ENCODE results near the gene HES5.

Gene HES5

DNA sequence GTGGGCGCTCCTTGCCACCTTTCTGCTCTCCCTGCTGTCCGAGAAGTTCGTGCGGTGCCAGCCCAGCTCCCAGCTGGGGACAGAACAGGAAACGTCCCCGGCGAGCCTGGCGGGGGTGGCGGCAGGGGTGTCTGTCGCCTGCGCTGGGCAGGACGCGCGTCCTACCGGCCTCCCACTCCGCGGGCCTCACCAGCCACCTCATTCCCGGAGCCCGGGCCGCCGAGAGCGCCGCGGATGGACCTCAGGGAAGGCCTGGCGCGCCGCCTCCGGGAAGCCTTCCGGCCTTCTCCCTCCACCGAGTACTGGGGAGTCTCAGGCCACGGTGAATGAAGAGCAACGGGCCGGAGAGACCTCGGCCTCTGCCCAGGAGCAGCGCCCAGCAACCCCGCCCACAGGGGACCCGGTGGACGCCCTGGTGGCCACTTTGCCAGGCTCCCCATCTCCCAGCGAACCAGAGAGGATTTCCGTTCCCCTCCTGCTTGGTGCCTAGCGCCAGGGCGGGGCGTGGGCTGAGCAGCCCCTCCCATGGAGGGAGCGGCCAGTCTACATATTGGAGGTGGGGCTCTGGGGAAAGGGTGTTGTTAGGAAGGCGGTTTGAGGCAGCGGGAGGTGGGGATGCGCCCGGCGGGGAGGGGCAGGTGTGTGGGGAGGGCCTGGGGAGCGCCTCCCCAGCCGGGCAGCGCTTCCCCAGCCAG, 16.6 kb upstream of the HES5 start:
- no peak for DNase-seq

DNA sequence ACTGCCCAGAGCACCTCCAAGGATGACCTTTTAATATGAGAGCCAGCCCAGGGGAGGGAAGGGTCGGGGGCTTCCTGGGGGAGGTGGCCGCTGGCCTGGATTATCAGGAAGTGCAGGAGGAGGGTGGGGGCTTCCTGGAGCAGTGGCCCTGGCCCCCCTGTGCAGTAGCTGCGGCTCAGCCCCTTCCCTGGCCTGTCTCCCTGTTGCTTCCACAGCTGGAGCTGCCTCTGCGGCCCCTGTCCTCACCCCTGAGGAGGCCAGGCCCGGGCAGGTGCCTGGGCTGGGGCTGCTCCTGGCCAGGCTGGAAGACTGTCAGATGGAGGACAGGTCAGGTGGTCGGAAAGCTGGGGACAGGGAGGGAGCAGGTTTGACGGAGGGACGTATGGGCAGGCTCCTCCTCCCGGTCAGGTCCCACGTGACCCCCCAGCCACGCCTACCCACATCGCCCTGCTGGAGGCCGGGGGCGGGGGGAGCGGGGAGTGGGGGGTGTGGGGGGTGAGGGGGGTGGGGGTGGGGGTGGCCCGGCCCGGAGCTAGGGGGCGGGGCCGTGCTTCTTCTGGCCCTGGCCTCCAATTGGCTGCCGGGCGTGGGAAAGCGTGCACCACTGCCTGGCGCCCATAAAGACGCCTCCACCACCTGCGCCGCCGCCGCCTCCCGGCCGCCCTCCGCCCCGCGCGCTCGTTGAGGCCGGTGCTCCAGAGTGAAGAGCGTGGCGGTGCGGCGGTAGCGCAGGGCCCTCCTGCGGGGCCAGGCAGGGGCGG, 15.9 kb upstream of the HES5 start:
- DNase-seq, result peak; percentile 83

DNA sequence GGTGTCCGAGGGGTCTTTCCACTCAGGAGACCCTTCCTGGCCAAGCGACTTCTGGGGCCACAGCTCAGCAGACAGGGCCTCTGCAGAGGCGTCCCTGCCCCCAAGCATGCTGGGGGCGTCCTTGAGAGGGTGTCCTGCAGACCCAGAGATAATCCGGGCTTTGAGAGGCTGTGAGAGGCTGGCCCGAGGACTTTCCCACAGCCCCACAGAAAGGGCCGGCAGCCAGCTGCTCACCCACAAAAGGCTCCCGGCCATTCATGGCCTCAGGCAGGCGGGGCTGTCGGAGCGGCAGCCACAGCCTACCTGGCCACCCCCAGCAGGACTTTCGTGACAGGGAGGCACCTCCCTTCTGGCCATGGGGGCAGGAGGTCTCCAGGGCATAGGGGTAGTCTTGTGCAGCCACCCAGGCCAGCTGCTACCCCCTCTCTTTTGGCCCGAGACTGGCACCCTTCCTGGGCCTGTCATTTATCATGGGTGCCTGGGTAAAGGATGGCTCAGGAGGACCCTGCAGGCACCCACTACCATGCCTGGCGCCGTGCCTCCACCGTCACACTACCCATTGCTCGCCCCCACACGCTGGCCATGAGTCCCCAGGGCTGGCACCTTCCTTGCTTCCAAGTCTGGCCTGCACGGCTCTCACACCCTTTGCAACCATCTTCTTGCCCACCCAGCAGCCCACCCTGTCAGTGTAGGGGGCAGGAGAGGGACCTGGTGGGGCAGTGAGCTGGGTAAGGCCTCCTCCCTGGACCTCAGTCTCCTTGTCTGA, 15.0 kb upstream of the HES5 start:
- DNase-seq, result no peak

DNA sequence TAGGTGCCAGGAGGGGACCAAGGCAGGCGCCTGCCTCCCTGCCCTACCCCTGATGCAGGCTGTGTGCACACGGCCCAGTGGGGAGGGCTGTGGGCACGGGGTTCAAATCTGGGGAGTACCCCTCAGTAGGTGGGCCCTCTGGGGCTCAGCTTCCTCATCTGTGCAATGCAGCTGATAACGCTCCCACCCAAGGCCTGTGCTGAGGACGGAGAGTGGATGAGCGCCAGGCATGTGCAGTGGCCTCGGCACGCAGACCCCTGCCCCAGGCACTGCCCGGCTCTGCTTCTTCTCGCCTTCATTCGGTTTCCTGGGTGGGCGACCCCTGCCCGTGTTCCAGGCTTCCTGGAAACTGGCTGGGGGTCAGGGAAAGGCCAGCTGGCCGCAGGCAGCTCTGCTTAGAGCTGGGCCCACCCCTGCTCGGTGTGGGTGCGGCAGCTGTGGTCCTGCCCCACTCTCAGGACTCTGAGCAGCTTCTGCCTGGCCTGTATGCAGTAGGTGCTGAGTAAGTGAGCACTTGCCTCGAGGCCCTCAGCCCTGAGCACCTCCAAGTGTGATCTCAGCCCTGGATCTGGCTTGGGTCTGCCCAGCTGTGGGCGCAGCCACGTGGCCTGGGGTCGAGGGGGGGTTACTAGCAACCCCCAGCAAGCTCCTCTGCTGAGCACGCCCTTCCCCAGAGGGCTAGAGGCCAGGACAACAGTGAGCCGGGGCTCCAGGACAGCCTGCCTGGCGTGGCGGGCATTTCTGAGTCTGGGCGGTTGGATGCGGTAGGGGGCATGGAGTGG, 14.2 kb upstream of the HES5 start:
- DNase-seq, result no peak

DNA sequence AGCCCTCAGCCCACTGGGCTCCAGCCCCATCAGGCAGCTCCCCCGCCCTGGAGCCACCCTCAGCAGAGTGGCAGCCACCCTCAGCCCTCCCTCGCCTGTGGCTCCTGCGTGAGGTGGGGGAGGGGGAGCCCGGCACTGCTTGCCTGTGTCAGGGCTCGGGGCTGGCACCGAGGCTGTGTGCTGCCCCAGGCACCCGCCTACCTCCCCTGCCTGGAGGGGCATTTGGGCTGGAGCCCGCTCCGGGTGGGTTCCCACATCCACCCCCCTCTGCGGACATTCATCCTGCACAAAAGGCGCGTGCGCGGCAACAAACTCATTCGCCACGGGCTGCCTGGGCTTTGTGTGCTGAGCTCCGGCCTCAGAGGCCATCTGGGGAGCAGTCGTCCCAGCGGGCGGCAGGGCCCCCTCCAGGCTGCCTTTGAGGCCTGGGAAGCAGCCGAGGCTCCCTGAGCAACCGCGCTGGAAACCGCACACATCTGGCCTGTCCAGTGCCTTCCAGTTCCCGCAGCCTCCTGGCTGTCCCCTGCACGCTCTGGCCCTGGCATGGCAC, 13.6 kb upstream of the HES5 start:
- DNase-seq, result peak; percentile 34

DNA sequence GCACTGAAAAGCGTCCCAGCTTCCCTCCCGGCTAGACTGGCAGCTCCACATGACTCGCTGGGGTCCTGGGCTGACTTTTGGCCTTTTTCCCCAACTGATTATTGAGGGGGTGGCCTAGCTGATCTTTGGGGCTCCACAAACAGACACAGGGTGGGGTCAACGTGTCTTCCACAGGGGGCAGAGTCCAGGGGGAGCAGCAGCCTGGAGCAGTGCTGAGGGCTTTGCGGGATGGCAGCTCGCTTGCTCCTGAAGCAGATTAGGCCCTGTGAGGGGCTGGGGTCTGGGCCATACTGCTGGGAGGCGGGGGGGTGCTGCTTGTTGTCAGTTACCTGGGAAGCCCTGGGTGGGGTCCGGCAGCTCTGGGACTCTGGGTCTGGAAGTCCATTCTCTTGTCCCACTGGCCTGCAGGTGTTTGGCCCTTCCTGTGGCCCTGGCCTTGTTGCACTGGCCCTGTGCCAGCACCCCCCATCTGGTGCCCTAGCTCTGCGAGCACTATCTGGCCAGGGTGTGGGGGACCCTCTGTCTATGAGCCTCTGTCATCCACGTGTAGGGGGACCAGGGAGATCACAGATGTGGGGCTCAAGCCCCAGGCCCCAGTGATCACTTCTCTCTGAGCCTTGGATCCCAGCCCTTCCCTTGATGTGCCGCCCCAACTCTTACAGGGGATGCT, 12.3 kb upstream of the HES5 start:
- no peak for DNase-seq

DNA sequence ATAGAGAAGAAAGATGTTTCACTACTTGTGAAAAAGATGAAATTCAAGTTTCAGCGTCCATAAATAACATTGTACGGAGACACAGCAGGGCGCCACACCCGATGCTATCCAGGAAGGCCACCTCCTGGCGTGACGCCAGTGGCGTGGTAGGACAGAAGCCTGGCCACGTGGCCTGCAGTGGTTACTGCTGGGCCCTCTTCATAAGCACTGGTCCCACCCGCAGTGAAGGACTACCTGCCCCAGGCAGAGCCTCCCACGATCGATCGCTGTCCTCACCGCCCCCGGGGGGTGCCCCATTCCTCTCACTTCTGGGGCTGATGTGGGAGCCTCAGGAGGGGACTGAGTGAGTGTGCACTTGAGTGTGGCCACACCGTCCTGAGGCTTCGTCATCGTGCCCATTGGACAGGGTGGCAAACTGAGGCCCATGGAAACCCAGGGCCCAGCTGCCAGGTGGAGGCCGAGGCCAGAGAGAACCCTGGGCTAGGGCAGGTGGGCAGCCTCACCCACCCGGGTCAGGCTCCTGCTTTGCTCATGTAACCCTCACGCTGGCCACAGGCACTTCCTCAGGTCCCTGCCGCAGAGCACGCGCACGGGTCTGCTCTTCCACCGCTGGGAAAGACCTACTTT, 11.7 kb upstream of the HES5 start:
- DNase-seq, result no peak

DNA sequence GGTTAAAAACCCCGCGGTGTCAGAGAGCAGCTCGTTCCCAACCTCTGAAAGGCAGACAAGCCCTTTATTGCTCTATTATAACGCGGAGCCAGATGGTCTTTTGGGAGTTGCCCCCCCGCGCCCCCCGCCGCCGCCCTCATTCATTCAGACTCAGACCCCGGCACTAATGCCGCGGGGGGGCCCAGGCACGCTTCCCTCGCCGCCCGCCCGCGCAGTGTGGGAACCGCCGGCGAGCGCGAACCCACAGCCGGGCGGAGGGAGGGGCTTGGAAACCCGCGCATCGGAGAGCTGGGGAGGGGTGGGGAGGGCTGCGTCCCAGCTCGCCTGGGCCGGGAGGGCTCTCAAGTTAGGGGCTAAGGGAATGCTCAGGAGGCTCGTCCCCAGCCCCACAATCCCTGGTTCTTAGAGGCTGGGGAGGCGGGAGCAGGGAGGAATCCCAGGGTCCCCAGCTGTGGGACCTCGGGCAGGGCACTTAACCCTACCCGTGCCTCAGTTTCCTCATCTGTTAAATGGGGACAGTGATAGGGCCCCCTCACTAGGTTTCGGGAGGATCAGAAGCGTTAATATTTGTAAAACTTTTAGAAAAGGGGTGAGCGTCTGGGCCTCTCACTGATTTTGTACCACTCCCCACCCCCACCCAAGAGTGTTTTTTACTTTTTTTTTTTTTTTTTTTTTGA, 10.9 kb upstream of the HES5 start:
- DNase-seq, result peak; percentile 68

DNA sequence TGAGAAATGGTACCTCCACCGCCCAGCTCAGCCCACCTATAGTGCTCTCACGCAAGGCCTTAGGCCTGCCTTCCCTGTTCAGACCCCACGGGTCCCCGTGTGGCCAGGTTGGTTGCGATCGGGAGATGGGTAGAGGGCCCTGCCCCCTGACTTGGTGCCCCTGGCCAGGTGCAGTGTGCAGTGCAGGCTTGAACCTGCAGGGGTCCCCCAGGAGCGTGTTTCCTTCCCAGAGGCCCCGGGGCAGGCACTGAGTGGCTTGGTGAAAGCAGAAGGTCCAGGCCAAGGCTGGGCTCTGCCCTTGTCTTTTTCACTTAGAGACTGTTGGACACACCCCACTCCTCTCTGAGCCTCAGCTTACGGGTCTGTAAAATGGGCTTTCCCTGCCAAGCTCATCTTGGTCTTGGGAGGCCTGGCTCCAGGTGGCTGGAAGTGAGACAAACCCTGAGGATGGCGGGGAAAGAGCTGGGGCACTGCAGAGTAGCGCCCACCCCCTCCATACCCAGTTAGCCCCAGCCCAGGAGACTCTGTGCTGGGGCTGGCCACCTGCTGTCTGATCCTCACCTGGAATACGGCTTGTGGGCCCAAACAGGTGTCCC, 9.3 kb upstream of the HES5 start:
- no peak for DNase-seq

DNA sequence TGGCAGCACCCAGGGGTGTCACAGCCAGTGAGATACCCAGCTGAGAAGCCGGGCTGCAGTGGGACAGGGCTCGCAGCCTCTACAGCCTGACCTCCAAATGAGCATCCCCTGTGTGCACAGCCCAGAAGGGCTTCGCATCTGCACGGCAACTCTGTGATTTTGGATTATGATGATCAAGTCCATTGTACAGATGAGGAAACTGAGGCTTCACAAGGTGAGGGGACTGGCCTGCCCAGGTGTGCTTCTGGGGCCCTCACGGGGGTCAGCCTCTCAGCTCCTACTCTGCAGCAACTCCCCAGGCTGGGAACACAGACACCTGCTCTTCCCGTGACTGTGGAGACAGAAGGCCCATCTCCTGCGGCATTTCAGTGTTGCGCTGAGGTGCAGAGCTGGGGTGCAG, 8.8 kb upstream of the HES5 start:
- DNase-seq, result no peak

DNA sequence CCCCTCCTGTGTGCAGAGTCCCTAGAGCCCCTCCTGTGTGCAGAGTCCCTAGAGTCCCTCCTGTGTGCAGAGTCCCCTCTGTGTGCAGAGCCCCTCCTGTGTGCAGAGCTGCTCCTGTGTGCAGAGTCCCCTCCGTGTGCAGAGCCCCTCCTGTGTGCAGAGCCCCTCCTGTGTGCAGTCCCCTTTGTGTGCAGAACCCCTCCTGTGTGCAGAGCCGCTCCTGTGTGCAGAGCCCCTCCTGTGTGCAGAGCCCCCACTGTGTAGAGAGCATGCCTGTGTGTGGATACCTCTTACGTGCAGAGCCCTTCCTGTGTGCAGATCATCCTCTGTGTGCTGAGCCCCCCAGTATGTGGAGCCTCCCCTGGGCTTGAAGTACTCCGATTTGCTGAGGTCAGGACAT, 8.3 kb upstream of the HES5 start:
- no peak for DNase-seq

DNA sequence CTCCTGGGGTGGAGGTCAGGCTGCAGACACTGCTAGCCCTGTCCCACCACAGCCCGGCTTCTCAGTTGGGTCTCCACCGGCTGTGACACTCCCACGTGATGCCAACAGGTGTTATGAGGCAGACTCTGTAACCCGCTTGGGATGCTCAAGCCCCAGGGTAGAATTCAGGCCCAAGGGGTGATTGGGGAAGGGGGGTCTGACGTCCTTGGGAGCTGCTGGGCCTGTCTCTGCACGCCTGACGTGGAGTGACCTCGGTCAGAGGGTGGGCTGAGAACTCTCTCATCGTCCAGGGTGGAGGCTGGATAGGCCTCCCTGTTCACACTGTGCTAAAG, 7.7 kb upstream of the HES5 start:
- no peak for DNase-seq

DNA sequence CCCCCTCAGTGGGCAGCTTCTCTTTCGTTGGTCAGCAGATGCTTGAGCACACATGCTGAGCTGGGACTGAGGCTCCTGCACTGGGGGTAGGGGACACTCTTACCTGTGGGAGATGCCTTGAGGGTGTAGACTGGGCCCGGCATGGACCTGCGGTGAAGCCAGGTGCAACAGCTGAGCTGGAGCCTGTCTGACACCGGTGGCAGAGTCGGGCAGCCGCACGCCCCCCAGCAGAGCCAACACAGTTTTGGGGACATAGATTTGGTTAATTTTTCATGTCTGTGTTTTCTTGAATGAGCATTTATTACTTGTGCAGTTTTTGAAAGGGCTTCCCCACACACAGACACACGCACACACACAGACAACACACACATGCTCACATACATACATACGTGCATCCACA, 5.9 kb upstream of the HES5 start:
- DNase-seq, result no peak

DNA sequence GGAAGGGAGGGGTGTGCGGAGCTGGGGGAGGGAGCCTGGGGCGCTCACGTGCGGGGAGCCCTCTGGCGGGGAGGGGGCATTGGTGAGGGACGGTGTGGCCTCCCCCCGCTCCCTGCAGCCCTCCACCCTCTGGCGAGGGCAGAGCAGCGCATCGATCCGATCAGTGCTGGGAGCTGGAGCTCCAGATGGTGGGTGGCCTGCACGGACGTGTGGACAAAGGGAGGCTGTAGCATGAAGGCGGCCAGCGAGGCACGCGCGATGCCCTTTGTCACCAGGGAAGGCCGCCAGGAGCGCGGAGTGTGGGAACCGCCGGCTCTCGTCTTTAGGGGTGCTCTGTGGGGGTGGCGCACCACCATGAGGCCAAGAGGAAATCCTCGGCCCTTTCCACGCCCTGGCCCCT, 5.4 kb upstream of the HES5 start:
- DNase-seq, result no peak

DNA sequence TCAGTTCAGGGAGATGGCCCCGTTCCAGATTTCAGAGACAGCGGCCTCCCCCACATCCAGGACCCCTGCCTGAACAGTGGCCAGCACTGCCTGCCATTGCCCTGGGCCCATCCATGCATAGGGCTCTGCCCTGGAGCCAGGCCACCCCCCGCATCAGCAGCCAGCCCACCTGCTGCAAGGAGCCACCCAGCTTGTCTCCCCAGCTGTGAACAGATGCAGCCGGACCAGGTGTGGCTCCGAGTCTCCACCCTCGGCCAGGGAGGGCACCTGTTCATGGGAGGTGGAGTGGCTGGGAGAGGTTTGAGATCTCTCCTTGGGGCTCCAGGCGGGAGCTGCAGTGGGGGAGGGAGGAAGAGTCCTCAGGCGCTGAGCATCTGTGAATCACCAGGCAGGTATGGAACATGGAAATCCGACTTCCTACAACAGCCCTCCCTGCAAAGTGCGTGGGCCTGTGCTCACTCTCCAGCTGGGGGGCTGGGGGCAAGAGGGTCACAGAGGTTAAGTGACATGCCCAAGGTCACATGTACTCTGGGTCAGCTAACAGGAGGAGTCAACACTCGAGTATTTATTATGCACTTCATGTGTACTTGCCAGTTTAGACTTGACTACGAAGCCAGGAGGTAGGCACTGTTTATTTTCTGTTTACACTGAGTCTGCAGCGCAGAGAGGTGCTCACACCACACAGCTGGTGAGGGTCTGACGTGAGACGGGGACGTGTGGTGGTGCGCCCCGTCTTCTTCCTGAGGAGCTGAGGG, 4.8 kb upstream of the HES5 start:
- peak; percentile 81 for DNase-seq

DNA sequence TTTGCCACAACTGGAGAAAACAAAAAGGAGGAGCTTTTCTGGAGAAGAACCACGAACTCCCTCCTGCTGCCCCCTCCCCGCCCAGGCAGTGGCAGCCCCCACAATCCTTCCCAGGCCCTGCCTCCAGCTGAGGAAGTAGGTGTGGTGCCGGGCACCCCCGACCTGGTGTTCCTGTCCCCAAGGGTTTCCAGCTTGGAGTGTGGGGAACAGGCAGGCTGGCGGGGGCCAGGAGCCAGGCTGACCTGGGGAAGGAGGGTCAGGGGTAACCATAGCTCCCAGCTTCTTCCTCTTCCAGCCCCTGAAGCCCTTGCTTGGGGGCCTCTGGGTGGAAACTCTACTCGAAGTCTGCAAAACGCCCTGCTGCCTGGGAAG, 4.2 kb upstream of the HES5 start:
- DNase-seq, result no peak

DNA sequence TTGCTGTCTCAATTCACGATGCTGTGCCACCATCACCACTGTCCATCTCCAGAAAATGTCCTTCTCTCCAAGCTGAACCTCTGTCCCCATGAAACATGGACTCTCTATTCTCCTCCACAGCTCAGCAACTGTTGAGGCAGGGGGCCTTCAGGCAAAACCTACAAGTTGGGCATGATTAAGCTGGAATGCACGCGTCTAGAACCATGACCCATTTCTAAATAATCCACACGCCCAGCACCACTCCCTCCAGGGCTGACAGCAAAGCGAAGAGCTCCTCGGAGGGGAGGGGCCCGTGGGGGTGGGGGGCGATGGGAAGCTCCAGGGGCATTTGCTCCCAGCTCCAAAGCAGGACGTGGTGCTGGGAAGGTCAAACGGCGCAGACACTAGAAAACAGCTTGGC, 3.3 kb upstream of the HES5 start:
- DNase-seq, result no peak

DNA sequence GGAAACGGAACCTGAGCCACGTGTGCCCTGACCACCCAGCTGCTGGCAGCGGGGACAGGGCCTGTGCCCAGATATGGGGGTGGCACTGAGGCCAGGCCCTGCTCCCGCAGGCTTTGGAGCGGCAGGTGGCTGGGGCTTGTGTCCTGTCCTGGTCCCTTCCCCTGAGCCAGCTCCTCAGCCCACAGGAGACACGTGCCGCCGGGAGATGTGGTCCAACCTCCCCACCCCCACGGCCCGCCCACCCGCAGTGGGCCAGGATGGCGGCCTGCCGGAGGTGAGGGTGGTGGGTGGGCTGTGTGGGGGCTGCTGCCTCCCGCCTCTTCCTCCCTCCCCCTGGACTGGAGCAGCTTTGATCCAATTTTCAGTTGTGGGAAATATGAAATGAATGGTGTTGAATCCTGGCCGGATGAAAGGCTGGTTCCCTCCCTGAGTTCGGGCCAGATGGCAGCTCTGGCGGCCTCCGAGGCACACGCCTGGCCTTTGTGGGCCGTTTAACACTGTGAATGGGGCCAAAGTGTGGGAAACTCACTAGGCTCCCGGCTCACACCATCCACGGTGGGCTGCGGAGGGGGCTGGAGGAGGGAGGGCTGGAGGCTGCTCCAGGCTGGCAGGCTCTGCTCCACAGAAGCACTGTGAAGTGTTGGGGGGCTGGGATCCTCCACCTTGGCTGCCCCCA, 2.6 kb upstream of the HES5 start:
- no peak for DNase-seq

DNA sequence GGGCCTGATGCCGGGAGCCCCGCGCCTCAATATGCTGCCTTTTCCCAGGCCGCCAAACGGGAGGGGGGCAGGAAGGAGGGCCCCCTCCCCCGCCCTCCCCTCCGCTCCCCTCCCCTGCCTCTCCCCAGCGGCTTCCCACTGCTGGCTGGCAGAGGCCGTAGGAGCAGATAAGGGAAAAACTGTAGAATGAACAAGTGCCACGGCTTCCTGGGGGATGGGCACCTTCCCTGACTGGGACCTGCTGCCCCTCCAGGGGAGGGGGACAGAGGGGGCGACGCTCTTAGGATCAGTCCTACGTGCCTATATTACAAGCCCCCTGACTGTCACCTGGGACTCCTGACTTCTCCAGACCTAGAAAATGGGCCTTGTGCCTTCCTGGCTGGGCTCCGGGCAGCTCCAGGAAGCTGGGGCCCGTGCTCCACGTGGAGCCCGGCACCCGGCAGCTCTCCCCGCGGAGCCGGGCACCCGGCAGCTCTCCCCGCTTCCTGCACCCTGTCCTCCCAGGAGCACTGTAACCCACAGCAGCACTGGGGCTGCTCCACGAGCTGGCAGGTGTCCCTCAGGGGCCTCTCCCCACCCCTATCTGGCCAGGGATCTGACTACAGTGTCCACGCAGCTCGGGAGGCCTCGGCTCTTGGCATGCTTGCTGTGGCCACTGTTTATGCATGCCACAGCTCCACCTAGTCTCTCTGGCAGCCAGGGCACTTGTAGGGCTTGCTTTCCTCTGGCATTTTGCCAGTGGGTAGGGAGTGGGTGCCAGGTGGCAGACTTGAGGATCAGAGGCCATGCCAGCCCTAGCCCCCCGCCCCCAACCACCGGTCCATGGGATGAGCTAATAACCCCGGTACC, 674 bp upstream of the HES5 start:
- peak; percentile 37 for DNase-seq

Measured in NCI-H2171 (cell line).